Stimulated activated CD8-positive, alpha-beta memory T cell treated with anti-CD3 and anti-CD28 coated beads, Interleukin-12 subunit alpha, Interleukin-12 subunit beta, amount 100 ng/mL, for 24 hours (primary cell): ENCODE data around the gene WBP2.
"Not testable (repeated sequence)": the region's sequence is repeated elsewhere in the genome, so short reads cannot be mapped to it uniquely, and the experiment has no call there.

Experiments
- DNase-seq: peaks from one replicate; pipeline ENCODE4 v3.0.0-alpha.2; 2020; ENCODE audit errors: extremely low read depth

Gene WBP2

GRCh38 chr17:75868730-75869281 is 13.7 kb upstream of the WBP2 start:
- not testable (repeated sequence) for DNase-seq

- not testable (repeated sequence) for DNase-seq
These were observed 10.5 kb upstream of the WBP2 start for GRCh38 chr17:75865404-75866188.

GRCh38 chr17:75864887-75865286 is 9.8 kb upstream of the WBP2 start:
- not testable (repeated sequence) for DNase-seq

GRCh38 chr17:75864448-75864871 is 9.3 kb upstream of the WBP2 start:
- no peak for DNase-seq

- DNase-seq = no peak
These were observed 6.8 kb upstream of the WBP2 start for GRCh38 chr17:75861927-75862317.

GRCh38 chr17:75859358-75859757 is 4.2 kb upstream of the WBP2 start:
- DNase-seq = not testable (repeated sequence)

GRCh38 chr17:75856062-75856756 is 1.1 kb upstream of the WBP2 start:
- no peak for DNase-seq

GRCh38 chr17:75854881-75855309 is 240 bp downstream of the WBP2 start:
- DNase-seq = no peak

GRCh38 chr17:75854101-75854748 is 910 bp downstream of the WBP2 start:
- no peak for DNase-seq

GRCh38 chr17:75853433-75853832 is 1.7 kb downstream of the WBP2 start:
- DNase-seq = no peak

GRCh38 chr17:75851693-75851991 is 3.5 kb downstream of the WBP2 start:
- DNase-seq = not testable (repeated sequence)

- DNase-seq = no peak
These were observed 4.0 kb downstream of the WBP2 start for GRCh38 chr17:75850928-75851692.

GRCh38 chr17:75849724-75850123 is 5.4 kb downstream of the WBP2 start:
- no peak for DNase-seq

GRCh38 chr17:75849279-75849646 is 5.9 kb downstream of the WBP2 start:
- DNase-seq = no peak

GRCh38 chr17:75848523-75849278 is 6.4 kb downstream of the WBP2 start:
- no peak for DNase-seq

GRCh38 chr17:75847614-75848522 is 7.3 kb downstream of the WBP2 start:
- no peak for DNase-seq

GRCh38 chr17:75846692-75847613 is 8.2 kb downstream of the WBP2 start:
- DNase-seq = no peak

GRCh38 chr17:75845933-75846691 is 9.0 kb downstream of the WBP2 start:
- no peak for DNase-seq
